Urinary bladder (tissue), 4 donors: Measurements from ENCODE around the gene KDM3B. TPM values are rescaled to one million over a fixed set of nuclear protein-coding genes. Genes with fewer than 3 reads are reported as not detected.

ENCODE experiments used
- DNase-seq: peaks from one replicate; pipeline ENCODE4 v3.0.0-alpha.2; 2015; ENCODE audit errors: extremely low spot score
- H3K27ac ChIP-seq: one replicate; pipeline ENCODE4 v1.5.1; 2013; ENCODE audit warnings: low read depth, mild to moderate bottlenecking, moderate library complexity
- H3K36me3 ChIP-seq: one replicate; pipeline ENCODE4 v1.6.1; 2013; ENCODE audit warnings: mild to moderate bottlenecking, moderate library complexity; ENCODE audit not compliant: insufficient read depth
- H3K4me1 ChIP-seq: one replicate; pipeline ENCODE4 v1.6.1; 2013; ENCODE audit warnings: mild to moderate bottlenecking, moderate library complexity; ENCODE audit not compliant: insufficient read depth
- H3K4me3 ChIP-seq: one replicate; pipeline ENCODE4 v1.5.1; 2013; ENCODE audit warnings: low read depth, low read length
- WGBS: extraction: QIAGEN DNeasy Blood & Tissue Kit; methylation state at CpG from one replicate; pipeline ENCODE4 v1.1.7; 2013; 5-methylcytosine and 5-hydroxymethylcytosine counted together
- polyA plus RNA-seq: library from polyadenylated mRNA; stranded (reverse); fragments of 200-250 nt; gene quantifications from one replicate; pipeline ENCODE4 v1.2.3, GENCODE V29; 2013
- total RNA-seq: library from RNA; depleted of rRNA; stranded (reverse); fragments of >200 nt; gene quantifications from one replicate; pipeline ENCODE4 v1.2.3, GENCODE V29; 2014
- donor health status: healthy with polysubstance abuse.
- donor health status: healthy.

The KDM3B gene
- total and polyA plus RNA-seq, 2 donors = 36.2 to 68.7 TPM

DNA sequence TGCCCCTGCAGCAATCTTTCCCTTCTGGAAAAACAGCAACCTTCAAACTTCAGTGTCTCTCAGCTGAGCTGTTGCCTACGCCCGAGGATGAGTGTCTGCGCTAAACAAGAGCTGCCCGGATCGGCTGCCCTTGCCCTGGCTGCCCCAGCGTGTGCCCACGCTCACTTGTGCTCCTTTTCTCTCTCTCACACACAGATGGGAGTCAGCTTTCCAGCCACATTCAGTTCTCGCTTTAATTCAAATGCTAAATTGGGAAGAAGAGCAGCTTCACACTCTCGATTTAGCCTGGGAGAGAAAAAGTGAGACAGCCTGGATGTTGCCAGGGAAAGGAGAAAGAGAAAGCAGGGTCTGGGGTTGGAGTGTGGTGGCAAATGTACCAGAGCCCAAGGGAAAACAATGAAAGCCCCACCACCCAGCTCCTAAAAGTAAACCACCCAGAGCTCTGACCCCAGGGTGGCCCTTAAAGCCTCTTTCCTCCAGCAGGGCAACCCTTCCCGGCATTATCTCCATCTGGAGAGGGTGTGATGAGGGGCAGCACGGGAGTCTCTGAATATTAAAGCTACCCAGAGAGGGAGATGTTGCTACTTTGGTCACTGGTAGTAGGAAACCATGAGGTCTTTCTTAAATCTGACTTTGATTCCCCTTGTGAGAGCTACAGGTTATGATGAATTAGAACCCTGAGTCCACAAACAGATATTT lies 102.9 kb downstream of the KDM3B start:
- WGBS = 76% methylated on average over 11 of the region's 11 CpGs
- H3K27ac ChIP-seq = no peak overlapping the region
- no peak overlapping the region for H3K4me3 ChIP-seq
- DNase-seq = no peak
- H3K4me1 ChIP-seq = no peaks in the 10 kb centered on the region
- no peaks in the 10 kb centered on the region for H3K36me3 ChIP-seq

DNA sequence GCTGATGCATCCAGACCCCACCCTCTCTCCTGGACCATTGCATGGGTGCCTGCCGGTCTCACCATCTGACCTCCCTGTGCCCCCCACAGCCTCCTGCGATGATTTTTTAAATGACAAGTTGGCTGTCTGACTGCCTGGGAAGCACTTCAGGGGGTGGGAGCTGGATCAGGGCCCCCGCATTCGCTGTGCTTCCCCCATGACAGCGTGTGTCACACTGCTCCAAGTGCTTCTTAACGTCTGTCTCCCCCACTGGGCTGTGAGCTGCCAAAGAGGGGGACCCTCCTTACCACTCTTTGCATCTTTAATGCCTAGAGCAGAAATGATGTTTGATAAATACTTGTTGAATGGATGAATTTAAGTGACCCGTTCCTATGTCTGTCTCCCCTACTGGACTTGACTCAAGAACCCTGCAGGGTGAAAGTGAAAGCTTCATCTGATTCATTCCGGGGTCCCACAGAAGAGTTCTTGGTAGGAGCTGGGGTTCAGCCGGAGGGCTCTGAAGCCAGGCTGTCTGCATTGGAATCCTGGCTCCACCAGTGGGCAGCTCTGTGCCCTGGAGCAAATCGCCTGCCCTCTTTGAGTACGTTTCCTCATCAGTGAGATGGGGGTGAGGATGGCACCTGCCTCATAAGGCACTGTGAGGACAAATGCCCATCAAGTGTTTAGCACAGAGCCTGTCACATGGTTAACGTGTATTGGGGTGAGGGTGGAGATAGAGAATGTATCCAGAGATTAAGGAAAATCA lies 105.2 kb downstream of the KDM3B start:
- no peak overlapping the region for H3K27ac ChIP-seq
- no peak for DNase-seq
- H3K4me1 ChIP-seq = no peaks in the 10 kb centered on the region
- no peaks in the 10 kb centered on the region for H3K36me3 ChIP-seq
- 76% methylated on average over 12 of the region's 12 CpGs for WGBS
- no peak overlapping the region for H3K4me3 ChIP-seq

DNA sequence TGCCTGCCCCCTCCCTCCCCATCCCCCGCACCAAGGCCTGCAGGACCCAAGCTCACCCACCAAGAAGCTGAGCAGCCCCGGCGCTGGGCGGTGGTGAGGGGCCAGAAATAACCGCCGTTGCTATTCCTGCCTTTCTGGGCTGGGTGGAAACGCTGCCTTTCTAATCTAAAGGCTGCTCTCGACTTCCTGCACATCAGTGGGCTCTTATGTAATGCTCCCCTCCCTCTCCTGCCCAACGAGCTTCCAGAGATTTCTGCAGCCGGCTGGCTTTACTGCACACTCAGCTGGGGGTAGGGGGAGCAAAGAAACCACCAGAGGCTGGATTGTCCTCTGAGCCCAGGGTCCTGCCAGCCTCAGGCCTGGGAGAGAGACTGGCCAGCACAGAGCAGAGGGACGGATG lies 105.9 kb downstream of the KDM3B start:
- H3K36me3 ChIP-seq = no peaks in the 10 kb centered on the region
- no peak overlapping the region for H3K27ac ChIP-seq
- no peak overlapping the region for H3K4me3 ChIP-seq

DNA sequence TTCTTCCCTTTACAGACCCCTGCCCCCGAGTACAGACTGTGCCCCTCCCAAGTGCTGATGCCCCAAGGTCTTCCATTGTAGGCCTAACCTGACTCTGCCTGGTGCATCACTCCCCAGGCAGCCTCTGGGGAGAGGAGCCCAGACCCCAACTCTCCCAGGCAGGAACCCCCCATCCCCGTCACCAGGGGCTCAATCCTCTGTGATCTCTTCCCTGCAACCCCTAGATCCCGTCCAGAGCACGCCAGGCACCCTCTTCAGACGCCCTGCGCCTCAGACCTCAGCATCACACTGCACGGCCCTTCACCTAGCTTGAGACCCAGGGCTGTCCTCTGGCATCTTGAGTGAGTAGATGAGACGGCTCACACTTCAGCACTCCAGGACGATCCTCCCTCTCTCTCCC lies 106.4 kb downstream of the KDM3B start:
- DNase-seq = no peak
- H3K4me3 ChIP-seq = no peak overlapping the region
- no peaks in the 10 kb centered on the region for H3K4me1 ChIP-seq
- 82% methylated on average over 9 of the region's 9 CpGs for WGBS
- H3K27ac ChIP-seq = no peak overlapping the region
- no peaks in the 10 kb centered on the region for H3K36me3 ChIP-seq

More for the DNA sequence above, 105.9 kb downstream of the KDM3B start:
- no peaks in the 10 kb centered on the region for H3K4me1 ChIP-seq
- DNase-seq = no peak
- 25% methylated on average over 11 of the region's 11 CpGs for WGBS

DNA sequence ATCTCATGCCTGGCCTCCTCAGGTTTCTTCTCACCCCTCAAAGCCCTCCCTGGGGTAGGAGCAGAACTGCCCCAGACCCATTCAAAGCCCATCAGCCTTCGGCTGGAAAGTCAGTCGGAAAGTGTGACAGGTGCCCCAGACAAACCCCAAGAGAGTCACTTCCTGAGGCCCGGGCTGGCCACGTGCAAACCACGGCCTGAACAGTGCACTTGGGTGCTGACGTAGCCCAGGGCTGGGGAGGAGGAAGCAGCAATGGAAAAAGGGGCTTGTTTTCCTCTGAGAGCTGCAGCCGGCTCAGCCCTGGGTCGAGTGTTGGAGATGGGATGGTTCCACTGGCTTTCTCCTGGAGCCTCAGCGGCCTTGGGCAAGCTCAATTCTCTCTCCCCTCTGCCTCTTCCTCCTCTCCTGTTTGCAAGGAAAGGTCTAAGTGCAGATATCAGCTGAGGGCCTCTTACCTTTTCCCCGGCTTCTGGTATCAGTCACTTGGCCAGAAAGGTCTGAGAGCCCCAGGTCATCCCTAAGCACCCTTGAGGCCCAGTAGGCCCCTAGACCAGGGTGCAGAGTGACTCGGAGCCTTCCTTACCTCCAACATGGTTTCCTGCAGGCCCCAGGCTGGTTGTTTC lies 106.9 kb downstream of the KDM3B start:
- Histone ChIP-seq H3K27ac (no peak overlapping the region), H3K4me3 (no peak overlapping the region), H3K4me1 (no peaks in the 10 kb centered on the region), H3K36me3 (no peaks in the 10 kb centered on the region)
- DNase-seq = no peak
- WGBS = 85% methylated on average over 11 of the region's 11 CpGs

DNA sequence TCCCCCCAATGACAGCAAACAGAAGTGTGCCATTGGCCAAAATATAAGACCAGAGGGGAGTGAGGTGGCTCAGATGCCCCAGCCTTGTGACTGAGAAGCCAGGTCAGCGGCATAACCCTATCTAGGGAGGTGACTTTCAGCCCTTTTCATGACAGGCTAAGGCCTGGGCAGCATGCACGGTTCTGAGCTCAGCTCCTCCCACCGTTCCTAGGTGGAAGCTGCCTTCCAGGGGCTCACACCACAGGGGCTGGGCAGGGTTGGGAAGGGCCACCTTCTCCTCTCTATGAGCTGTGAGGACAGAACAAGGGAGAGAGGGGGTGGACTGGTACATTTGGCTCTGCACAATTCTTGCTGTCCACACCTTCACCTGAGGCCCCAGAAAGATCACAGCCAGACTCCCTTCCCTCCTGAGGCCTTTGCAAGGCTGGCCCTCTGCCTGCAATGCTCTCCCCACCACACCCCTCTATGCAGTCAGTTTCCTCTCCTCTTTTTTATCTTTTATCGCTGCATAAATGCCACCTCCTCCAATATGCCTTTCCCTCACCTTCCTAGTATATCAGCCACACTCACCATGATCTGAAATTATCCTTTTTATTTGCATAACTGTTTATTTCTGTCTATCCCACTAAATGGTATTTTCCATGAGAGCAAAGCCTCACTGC lies 107.7 kb downstream of the KDM3B start:
- Histone ChIP-seq H3K27ac (no peak overlapping the region), H3K4me1 (no peaks in the 10 kb centered on the region), H3K4me3 (no peak overlapping the region), H3K36me3 (no peaks in the 10 kb centered on the region)
- DNase-seq = no peak
- 73% methylated on average over 4 of the region's 4 CpGs for WGBS

DNA sequence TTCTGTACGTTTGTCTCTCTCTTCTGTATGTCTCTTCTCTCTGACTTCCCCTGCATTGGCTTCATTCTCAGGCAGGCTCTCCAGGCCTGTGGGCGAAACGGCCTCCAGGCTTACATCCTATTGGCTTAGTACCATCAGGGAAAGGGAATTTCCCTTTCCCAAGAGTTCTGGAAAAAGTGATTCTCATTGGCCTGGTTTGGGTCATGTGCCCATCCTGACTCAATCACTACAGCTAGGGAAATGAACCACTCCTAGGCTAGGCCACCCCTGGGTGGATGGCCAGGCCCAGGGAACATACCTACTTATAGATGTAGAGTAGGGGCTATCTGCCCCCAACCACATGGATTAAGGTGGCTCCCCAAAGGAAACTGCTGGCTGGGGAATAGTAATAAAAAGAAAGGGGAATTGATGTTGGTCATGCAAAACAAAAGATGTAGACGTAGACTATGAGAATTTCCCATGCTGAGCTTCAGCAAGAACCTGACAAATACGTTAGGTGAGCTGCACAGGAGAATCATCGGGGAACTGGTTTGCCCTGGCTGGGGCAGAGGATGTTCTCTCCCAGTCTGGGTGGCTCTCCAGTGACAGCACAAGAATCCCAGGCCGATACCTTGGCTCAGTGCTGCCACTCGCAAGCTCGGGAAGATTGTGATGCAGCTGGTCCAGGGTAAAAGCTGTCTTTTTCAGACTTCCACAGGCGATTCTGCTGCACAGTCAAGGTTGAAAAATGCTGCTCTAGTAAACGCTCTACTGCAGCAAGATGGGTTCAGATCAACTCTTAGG lies 109.0 kb downstream of the KDM3B start:
- WGBS = 68% methylated on average over 11 of the region's 11 CpGs
- DNase-seq = no peak
- Histone ChIP-seq H3K4me3 (no peak overlapping the region), H3K36me3 (no peaks in the 10 kb centered on the region), H3K27ac (no peak overlapping the region), H3K4me1 (no peaks in the 10 kb centered on the region)

DNA sequence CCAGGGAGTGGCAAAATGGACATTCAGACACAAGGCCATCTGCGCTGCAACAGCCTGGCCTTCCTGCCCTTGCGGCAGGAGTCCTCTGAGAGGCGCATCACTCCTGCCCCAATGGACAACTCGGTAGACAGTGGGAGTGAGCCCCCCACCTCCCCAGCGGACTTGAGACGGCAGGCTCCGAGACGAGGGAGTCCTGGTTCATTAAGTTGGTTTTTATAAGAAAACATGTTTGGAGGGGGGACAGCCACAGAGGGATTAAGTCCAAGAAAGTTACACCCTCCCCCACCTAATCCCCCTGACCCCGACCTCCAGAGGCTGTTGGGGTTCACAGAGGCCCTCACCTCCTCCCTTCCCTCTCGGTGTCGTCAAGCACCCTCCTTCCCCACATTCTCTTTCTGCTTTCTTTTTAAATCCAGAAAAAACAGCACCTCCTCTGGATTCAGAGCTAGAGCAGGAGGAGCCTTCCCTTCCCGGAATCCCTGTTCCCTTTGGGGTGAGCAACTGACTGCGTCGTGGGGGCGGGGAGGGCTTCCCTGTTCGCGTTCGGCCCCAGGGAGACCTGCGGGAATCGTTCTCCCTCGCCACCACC lies 111.0 kb downstream of the KDM3B start:
- H3K4me3 ChIP-seq = peak overlapping the region; percentile 46
- H3K4me1 ChIP-seq = peaks cover 2% of the 10 kb centered on the region
- WGBS = 13% methylated on average over 21 of the region's 21 CpGs
- peak overlapping the region; percentile 96 for H3K27ac ChIP-seq
- H3K36me3 ChIP-seq = no peaks in the 10 kb centered on the region
- DNase-seq = no peak

DNA sequence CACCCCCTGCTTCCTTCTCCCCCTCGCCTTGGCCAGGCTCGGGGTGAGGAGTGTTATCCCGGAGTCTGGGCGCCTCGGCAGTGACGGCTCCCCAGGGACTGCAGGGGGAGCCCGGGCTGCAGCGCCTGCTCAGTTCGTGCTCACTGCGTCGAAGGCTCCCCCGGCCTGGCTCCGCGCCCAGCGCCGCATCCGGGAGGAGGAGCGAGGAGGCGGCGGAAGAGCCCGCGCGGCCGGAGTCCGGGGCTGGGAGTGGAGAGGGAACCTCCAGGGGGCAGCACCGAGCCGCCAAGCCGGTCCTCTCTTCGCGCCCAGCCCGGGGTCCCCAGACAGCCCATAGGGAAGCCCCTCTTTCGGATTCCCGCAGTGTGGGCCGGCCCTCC lies 111.5 kb downstream of the KDM3B start:
- Histone ChIP-seq H3K27ac (peak overlapping the region; percentile 96), H3K36me3 (no peaks in the 10 kb centered on the region), H3K4me1 (peaks cover 2% of the 10 kb centered on the region), H3K4me3 (peak overlapping the region; percentile 46)
- peak; percentile 87 for DNase-seq
- under 1% methylated on average over 34 of the region's 34 CpGs for WGBS

DNA sequence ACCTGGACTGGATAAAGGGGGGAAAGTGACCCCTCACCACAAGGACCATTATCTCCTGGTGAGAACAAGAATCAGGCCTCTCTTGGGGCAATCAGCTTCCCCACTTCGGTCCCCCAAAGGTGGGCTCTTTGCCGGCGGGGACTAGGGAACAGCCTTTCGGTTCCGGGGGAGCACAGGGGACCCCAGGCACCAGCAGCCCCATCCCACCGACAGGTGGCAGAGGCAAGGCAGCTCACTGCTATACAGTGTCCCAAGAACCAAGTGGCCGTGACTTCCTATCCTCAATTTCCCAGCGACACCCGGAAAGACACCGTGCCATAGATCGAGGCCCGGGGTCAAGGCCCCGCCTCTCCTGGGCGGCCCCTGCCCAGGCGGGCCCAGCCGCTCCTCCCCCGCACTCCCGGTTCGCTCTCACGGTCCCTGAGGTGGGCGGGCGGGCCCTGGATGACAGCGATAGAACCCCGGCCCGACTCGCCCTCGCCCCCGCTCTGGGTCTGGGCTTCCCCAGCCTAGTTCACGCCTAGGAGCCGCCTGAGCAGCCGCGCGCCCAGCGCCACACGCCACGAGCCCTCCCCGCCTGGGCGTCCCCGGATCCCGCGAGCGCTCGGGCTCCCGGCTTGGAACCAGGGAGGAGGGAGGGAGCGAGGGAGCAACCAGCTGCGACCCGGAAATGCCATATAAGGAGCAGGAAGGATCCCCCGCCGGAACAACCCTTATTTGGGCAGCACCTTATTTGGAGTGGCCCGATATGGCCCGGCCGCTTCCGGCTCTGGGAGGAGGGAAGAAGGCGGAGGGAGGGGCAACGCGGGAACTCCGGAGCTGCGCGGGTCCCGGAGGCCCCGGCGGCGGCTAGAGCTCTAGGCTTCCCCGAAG lies 112.1 kb downstream of the KDM3B start:
- H3K4me1 ChIP-seq = peaks cover 2% of the 10 kb centered on the region
- peak overlapping the region; percentile 46 for H3K4me3 ChIP-seq
- H3K27ac ChIP-seq = peak overlapping the region; percentile 91
- peak; percentile 98 for DNase-seq
- H3K36me3 ChIP-seq = no peaks in the 10 kb centered on the region
- under 1% methylated on average over 64 of the region's 64 CpGs for WGBS

DNA sequence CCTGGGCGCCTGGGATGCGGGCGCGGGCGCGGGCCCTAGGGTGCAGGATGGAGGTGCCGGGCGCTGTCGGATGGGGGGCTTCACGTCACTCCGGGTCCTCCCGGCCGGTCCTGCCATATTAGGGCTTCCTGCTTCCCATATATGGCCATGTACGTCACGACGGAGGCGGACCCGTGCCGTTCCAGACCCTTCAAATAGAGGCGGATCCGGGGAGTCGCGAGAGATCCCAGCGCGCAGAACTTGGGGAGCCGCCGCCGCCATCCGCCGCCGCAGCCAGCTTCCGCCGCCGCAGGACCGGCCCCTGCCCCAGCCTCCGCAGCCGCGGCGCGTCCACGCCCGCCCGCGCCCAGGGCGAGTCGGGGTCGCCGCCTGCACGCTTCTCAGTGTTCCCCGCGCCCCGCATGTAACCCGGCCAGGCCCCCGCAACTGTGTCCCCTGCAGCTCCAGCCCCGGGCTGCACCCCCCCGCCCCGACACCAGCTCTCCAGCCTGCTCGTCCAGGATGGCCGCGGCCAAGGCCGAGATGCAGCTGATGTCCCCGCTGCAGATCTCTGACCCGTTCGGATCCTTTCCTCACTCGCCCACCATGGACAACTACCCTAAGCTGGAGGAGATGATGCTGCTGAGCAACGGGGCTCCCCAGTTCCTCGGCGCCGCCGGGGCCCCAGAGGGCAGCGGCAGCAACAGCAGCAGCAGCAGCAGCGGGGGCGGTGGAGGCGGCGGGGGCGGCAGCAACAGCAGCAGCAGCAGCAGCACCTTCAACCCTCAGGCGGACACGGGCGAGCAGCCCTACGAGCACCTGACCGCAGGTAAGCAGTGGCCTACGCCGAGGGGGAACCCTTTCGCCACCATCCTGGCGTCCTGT lies 113.0 kb downstream of the KDM3B start, which contains the start of gene EGR1:
EGR1 (plus strand) TSS at position 219 of the 864 bp plus-strand sequence; CDS start at position 502, 283 bp downstream.
- H3K27ac ChIP-seq = peak within 1 kb of the TSS; percentile 91
- peak within 1 kb of the TSS; percentile 46 for H3K4me3 ChIP-seq
- peak; percentile 90 for DNase-seq
- WGBS = under 1% methylated on average over 85 of the region's 85 CpGs
- H3K36me3 ChIP-seq = no peaks in the 10 kb centered on the region
- peaks cover 2% of the 10 kb centered on the region for H3K4me1 ChIP-seq
